Inflammatory macrophage (primary cell): ENCODE measurements around the gene SORCS2.

Experiments
- DNase-seq, 2 donors: peaks; one replicate each; pipeline ENCODE4 v3.0.0-alpha.2; 2020 to 2022

The SORCS2 gene

DNA sequence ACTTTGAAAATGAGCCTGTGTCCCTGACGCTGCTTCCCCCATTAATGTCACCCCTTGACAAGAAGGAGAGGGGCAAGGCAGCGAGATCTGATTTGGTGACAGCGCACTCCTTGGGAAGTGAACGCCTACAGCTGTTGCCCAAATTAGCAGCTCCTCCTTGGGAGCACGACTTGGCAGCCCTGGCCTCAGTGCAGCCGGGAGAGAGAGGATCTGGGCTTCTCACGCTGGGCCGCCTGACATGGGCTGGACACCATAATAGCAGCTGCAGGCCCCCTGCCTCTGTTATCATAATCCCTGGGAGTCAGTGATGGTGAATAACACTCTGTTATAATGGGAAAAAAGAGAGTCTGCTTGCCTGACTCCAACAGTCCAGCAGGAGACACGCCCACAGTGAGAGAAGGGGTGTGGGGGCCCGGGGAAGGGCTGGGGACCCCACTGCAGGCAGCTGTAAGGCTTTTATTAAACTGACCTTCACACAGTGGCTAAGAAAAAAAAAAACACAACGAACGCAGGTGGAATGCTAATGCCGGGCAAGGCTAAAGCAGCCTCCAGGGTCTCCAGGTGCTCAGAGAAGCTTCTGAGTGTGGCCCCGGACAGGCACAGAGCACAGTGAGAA lies 169.1 kb downstream of the SORCS2 start:
- DNase-seq, result no peak

DNA sequence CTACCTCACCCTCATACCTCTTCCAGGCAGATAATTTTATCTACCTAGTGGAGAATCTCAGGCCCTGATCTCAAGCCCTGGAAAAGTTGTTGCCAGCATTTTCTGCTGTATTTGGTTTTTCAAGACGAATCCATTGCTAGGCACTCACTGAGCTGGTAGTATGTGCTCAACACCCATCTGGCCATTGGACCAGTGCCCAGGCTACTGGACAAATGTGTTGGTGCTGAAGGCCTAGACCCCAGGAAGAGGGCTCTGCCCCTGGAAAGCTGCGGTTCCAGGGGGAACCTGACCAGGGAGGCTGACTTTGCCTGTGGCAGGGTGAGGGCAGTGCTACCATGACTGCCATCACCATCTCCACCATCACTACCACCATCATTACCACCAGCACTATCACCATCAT lies 170.0 kb downstream of the SORCS2 start:
- no peak for DNase-seq

DNA sequence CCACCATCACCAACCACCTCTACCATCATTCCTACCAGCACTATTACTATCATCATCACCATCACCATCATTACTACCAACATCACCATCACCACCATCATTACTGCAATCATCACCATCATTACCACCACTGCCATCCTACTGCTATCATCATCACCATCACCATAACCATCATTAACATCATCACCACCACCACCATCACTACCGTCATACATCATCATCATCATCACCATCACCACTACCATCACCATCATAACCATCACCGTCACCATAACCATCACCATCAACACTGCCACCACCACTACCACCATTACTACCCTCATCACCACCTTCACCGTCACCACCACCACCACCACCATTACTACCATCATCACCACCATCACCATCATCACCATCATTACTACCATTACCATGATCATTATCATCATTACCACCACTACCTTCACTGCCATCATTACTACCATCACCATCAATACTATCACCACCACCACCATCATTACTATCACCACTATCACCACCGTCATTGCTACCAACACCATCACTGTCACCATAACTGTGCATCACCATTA lies 170.6 kb downstream of the SORCS2 start:
- no peak for DNase-seq

DNA sequence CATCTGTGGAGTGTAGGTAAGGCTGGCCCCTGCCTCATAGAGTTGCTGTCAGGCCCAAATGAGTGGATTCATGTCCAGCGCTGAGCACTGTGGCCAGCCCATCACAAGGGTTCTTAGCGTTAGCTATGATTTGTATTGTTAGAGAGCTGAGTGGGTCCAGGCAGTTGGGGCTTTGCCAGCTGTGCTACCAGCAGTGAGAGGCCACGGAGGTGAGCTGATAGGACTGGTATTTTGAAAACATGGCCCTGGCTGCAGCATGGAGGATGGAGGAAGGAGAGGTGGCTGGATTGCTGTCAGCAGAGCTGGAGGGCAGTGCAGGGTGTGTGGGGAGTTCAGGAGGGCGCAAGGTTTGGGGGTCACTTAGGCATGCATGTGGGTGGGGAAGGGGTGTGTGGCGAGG lies 172.6 kb downstream of the SORCS2 start:
- no peak for DNase-seq

DNA sequence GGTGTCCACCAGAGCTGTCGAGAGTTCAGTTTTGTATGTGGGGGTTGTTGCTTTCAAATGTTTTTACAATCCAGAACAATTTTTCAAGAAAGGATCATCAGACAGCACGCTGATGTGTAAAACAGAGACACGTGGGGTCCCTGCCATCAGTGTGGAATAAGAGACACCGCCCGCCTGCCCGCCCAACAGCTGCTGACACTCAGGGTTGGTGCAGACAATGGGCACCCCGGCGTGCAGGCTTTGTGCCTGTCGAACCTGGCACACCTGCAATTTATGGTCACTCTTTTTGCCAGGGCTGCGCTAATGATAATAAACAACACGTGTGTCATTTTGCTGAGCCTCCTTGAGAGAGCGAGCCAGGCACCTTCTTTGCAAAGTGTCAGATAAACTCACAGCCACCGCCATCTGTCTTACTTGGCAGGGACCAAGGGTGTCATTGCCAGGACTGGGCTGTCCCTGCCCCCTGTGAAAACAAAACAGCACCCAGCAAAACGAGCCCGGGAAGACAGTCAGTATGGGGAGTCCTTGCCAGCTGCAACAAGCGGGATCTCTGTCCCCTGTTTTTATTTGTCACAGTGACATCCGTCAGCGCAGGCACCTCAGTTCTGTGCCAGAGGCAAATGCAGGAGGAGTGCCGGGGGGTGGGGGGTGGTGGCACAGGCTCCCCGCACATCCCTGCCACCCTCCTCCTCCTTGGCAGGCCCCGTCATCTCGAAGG lies 173.3 kb downstream of the SORCS2 start:
- DNase-seq, result no peak

DNA sequence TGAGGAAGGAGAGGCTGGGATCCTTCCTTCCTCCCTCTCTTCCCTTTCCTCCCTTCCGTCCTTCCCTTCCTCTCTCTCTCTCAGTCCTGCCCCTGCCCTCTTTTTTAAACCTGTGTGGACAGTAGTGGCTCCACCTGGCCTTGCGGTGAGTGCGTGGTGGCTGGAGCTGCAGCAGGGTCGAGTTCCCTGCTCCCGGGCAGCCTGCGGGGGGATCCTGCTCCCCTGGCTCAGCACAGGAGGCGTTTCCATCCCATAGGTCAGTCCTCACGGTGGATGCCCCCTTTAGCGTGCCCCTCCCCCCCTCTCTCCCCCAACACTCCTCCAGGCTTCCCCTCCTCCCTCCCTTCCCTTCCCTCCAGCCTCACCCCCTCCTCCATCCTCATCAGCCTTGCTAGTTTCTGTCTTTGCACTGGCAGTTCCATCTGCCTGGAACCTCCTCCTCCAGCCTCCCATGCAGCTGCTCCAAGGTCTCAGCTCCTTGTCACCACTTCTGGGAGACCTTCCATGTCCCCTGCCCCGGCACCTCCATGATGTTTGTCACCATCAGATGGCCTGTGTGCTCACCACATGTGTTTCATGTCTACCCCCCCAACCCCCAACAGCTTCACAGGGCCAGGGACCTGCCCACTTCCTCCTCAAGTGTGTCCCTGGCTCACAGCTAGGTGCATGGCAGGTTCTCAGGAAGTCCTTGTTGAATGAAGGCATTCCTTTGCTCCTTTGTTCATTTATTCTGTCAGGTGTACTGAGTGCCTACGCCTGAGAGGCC lies 174.0 kb downstream of the SORCS2 start:
- no peak for DNase-seq

DNA sequence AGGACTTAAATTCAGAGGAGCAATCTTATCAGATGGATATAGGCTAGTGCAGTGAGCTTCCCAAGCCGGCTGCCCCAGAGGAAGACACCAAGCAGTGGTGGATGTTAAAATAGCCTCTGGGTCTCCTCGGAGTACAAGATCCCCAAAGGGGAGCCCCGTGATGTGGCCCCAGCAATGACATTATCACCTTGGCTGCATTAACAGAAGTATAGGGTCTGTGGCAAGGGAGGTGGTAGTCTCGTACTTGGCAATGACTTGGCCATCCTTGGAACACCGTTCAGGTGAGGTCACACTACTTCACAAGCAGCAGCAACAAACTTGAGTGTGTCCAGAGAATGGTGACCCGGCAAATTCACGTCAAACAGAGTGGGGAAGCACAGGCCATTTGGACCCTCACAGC lies 174.6 kb downstream of the SORCS2 start:
- no peak for DNase-seq

DNA sequence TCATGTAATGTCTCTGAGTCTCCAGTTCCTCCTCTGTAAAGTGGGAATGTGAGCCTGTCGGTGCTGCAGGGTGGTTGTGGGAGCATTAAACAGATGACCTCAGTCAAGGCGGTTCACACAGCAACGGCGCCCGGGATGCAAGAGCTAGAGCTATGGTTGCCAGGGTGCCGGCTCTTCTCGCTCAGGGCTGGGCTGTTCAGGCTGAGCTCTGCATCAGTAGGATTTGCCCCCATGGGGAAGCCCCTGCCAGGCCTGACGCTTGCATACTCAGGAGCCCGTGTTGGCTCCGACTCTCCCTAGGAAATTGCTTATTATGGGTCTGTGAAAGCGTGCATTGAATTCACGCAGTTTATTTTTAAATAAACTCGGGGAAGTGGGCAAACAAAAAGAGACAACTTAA lies 175.1 kb downstream of the SORCS2 start:
- no peak for DNase-seq

DNA sequence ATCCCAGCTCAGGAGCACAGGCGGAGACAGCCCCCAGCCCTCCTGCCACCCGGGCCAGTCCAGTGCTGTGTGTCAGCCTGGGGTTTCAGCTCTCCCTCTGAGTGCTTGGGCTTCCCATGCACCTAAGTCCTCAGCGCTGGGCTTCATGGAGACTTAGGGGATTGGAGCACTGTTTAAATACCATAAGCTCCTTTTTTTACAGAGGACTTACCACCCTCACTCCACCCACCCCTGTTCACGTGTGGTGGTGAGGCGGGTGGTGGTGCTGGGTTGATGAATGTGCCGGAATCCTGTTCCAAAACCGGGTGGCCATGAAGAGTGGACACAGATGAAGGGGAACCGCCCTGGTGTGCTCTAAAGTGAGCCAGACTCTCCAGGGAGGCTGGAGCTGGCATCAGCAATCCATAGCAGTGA lies 175.5 kb downstream of the SORCS2 start:
- no peak for DNase-seq

DNA sequence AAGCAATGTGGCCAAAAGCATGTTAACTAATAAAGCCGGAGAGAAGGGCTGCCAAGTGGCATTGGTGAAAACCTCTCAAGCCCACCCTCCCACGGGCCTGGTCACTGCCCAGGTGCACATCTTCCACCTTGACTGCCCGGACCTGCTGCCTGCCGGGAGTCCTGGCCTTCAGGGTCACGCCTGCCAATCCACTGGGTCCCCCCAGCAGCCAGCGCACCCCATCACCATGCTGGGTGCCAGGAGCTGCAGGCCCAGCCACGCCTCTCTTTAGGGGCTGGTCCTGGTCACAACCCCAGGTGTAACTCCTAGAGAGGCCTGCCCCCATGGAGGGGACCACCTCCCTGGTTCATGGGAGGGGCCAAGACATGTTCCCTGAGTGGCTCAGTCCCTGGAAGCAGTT lies 176.0 kb downstream of the SORCS2 start:
- no peak for DNase-seq

DNA sequence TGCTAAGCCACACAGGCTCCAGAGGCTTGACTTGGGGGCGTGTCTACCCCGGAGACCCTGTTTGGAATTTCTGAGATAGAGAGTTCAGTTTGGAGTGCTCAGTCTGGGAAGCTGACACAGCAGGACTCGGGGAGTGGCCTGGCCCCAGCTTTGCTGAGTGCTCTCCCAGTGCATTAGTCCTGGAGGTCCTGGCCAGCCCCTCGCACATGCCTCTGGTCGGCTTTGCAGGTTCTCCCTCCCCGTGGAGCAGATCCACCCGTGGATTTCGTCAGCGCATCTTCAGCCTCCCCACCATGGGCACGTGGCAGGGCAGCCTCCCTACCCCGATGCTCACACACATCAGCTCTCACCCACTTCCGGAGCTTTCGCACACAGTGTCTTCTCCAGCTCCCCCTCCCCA lies 177.2 kb downstream of the SORCS2 start:
- DNase-seq, result no peak

DNA sequence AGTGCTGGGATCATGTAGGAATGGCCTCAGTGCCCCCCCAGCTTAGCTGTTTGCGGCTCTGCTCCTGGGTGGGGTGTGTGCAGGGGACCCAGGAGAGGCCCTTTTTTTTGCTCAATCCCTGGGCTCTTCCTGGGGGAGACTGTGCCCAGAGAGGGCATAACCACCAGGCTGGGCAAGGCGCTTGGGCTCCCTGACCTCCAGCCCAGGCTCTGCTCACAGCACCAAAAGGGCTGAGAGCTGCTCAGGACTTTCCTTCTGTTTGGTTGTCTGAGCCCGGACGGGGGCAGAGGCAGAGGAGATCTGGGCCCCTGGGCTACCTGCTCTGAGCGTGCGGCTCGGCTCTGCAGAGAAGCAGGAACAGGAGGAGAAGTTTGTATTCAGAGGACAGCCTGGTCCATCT lies 177.7 kb downstream of the SORCS2 start:
- DNase-seq, result no peak

DNA sequence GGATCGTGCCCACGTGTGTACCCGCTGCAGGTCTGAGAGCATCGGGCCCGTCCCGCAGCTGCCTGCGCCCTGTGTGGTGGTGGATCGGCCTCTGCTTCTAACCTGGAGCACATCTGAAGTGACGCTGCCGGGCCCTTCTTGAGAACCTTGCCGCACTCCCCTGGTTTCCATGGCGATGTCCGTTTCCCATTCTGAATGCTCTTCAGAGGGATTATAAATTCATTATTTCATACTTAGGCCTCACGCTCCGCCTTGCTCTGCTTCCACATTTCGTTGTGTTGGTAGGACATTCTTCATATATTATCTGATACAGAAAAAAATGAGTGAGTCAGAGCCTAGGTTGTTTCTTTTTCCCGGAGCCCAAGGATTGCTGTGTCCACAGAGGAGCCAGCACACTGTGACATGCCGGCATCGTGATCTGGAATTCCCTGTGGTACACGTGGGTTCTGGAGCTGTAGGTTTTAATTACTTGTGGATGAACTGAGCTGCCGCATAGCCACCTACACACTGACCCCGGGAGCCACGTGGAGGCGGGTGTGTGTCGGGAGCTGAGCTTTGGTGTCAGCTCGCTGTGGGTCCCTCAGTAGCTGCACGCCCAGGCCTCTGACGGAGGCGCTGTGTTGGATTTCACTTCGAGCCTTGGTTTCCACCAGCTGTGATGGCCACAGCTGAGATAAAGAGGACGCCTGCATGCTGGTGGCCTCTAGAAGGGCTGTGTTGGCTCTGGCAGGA lies 179.0 kb downstream of the SORCS2 start:
- DNase-seq, result no peak

DNA sequence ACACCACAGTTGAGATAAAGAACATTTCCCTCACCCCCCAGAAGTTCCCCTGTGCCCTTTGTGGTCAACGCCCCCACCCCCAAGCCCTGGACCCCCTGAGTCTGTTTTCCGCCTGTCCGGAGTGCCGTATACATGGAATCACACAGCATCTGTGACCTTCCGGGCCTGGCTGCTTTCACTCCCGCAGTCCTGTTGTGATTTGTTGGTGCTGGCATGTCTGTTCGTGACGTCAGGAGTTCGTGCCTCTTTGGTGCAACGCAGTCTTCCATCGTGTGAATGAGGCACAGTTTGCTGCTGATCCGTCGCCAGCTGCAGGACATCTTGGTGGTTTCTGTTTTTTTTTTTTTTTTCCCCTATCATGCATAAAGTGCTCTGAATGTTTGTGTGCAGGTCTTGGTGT lies 180.3 kb downstream of the SORCS2 start:
- no peak for DNase-seq

DNA sequence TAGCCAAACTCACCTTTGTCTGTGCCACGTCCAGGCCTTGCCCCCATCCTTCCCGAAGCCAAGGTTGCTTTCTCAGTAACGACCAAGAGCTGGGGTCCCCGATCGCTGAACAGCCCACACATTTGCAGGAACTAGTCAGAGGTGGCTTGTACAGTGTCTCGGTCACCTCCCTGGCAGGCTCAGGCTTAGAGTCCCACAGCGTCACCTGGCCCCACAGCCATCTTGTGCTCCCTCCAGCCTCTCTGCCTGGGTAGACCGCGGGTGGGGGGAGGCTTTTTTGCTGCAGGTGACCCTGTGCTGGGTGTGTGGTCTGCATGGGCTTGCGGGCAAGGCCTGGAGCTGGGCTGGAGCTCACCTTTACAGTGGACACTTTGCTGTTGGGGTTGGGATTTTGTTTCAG lies 182.2 kb downstream of the SORCS2 start:
- DNase-seq, result no peak

DNA sequence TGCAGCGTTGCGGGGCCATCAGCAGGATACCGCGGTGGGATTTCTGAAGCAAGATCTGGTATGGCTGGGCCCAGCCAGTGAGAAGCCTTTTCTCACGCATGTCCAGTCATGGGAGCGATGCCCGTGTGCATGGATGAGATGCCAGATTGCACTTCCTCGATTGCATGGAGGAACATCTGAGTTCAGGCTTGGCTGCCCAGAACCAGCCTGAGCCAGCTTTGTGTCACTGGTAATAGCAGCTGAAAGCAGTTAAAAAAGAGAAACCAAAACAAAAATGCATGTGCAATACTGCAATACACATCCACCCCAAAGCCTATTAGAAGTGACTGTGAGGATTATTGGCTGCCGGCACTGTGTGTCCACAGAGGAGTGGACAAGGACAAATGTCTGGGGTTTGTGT lies 183.1 kb downstream of the SORCS2 start:
- no peak for DNase-seq

DNA sequence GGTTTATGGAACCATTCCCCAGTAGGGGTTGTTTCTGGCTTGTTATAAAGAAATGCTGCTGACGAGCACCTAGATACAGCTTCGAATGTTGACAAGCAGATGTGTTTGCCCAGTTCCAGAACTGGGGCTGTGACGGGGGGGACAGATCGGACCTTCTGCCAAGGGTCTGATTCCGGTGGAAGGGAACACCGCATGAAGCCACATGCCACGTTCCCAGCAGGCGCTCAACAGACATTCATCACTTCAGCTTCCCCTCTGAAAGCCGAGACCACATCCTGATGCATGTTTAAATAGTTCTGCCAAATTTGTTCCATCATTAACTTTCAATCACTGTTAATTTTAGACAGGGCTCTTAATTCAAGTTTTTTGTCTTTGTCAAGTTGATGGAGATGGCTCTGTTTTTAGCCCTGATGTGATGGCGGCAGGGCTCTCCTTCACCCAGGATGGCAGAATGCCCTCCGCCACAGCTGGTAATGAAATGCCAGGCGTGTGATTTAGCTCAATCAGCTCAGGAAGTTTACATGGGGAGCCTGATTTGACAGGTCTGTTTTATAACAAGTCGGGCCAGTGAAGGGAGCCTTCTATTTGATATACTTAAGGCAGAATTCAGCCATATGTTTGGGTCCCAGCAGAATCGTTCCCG lies 185.0 kb downstream of the SORCS2 start:
- no peak for DNase-seq

DNA sequence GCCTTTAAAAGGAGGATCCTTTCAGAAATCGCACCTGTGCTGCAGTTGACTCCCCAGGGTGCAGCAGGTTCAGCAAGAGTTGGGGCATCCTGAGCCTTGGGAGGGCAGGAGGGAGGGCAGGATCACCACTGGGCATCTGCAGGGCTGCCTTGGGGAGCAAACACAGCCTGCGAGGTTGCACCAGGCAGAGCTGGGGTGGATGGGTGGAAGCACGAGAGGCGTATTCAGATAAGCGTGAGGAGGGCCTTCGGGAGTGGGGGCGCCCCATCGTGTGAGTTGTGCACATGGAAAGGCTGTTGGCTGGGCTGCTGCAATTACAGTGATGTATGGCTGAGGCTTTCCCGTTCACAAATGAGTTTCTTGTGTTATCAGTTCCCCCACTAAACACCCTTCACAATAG lies 186.8 kb downstream of the SORCS2 start:
- DNase-seq, result no peak

DNA sequence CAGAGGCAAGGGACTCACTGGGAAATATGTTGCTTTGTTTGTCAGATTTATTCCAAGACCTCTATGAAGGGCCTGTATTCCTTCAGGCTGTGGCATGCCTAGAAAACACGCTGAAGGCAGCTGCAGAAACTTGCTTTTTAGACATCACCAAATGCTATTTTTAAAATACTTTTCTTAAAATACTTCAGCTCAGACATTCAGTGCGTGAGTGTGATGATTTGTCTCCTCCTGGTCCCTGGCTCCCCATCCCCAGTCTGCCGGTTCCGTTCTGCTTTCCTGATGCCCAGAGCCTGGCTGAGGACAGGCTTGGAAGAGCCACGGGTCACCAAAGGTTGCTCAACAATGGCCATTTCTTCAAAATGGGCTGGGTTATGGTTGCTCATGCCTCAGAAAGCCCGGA lies 187.4 kb downstream of the SORCS2 start:
- DNase-seq, result no peak

DNA sequence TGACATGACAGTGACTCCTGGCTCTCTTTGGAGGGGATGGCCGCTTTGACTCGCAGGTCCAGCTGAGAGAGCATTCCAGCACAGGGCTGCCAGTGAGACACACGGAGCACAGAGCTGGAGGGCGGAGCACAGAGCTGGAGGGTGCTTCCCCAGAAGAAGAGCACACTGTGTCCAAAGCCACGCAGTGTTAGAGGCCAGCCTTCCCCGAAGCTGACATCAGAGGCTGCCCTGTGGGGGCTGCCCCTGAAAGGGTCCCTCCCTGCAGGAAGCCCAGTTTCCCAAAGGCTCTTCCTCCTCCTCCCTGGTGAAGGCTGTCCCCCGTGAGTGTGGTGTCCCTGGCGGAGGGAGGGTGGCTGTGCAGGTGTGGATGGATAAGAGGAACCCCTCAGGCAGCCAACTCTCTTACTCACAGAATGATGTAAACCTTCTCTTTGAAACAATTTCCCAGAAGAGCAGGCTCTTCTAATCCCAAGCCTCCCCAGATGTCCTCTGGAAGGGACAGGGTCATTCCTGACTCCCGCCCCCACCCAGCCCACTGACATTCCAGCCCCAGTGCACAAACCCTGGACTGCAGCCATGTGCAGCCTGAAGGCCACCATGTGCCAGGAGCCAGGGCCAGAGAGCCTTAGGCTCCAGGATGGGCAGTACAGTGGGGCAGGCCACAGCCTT lies 189.0 kb downstream of the SORCS2 start:
- no peak for DNase-seq

DNA sequence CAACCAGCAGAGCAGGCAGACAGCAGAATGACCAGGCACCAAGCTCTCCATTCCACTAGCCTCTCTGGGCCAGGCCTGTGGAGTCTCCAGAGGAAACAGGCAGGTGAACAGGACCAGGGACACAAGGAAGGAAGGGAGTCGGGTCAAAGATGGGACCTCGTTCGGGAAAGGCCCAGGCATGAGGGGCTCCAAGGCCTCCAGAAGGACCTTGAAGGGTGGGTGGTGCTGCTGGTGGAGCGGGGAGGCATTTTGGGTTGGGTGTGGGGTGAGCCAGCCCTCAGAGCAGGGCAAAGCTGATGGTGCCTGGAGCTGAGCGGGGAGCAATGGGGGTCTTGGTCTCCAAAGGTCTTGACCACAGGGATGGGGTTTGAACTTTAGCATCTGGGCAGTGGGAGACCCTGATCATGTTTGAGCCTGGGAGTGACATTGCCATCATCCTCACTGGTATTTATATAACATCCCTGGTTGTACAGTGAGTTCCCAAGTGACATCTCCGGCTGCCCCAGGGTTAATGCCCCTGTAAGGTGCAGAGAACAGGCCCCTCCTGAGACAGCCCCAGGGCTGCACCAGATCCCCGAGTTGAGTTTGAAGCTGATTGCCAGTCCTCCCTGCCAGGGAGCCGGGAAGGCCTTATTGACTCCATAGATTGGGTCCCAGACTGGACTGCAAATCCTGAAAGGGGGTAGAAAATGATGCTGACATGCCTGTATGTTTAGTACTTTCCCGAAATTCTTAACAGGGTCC lies 189.7 kb downstream of the SORCS2 start:
- DNase-seq, result no peak
